Neural crest cell (in vitro differentiated cells): ENCODE data around the gene ZNF880. TPM values are rescaled to one million over a fixed set of nuclear protein-coding genes. Genes with fewer than 3 reads are reported as not detected.

ENCODE experiments used
- DNase-seq: peaks from one replicate; pipeline ENCODE4 v3.0.0; 2021; ENCODE audit warnings: low read depth, mixed read lengths, low spot score
- H3K27ac Mint-ChIP-seq: one replicate; pipeline ENCODE4 v1.8.0; 2021; ENCODE audit warnings: mild to moderate bottlenecking, mixed read lengths; ENCODE audit not compliant: unreplicated experiment
- H3K27me3 Mint-ChIP-seq: 2 replicates; pipeline ENCODE4 v1.8.0; 2021; ENCODE audit warnings: low read depth, mild to moderate bottlenecking, mixed read lengths
- H3K36me3 Mint-ChIP-seq: 2 replicates; pipeline ENCODE4 v1.8.0; 2021; ENCODE audit warnings: low read depth, mild to moderate bottlenecking, mixed read lengths
- H3K4me1 Mint-ChIP-seq: 2 replicates; pipeline ENCODE4 v1.8.0; 2021; ENCODE audit warnings: mixed read lengths
- H3K4me3 Mint-ChIP-seq: one replicate; pipeline ENCODE4 v1.8.0; 2021; ENCODE audit warnings: mild to moderate bottlenecking, mixed read lengths
- H3K9me3 Mint-ChIP-seq: 2 replicates; pipeline ENCODE4 v1.8.0; 2021; ENCODE audit warnings: mixed read lengths
- CTCF ChIP-seq: fragments of 200-600 bp; sonication (generic); conservative IDR thresholded peaks from 2 replicates; pipeline ENCODE4 v1.5.0; 2021; ENCODE audit warnings: antibody characterized with exemption, mild to moderate bottlenecking
- total RNA-seq: library from RNA; stranded (reverse); gene quantifications from 2 replicates; pipeline ENCODE4 v1.2.1, GENCODE V29; 2021

Gene ZNF880
- total RNA-seq, 1 donor from 2014 or later: 9.7 TPM

- H3K4me1 Mint-ChIP-seq: no peaks in the 10 kb centered on the region
- H3K4me3 Mint-ChIP-seq: no peak overlapping the region
- peaks cover 23% of the 10 kb centered on the region for H3K36me3 Mint-ChIP-seq
- no peak overlapping the region for H3K27ac Mint-ChIP-seq
- no peak for TF ChIP-seq CTCF
- no peak for DNase-seq
- H3K9me3 Mint-ChIP-seq: peaks cover 28% of the 10 kb centered on the region
- no peaks in the 10 kb centered on the region for H3K27me3 Mint-ChIP-seq
These were observed 46.0 kb downstream of the ZNF880 start for GRCh38 chr19:52415711-52416110.

- Mint-ChIP-seq H3K4me1 (no peaks in the 10 kb centered on the region), H3K27ac (no peak within 1 kb of the TSS), H3K36me3 (peaks cover 10% of the 10 kb centered on the region), H3K9me3 (peaks cover 18% of the 10 kb centered on the region), H3K27me3 (no peaks in the 10 kb centered on the region), H3K4me3 (no peak within 1 kb of the TSS)
- TF ChIP-seq CTCF: no peak
- DNase-seq: no peak
These were observed 59.2 kb downstream of the ZNF880 start, which contains the start of gene ZNF534 for GRCh38 chr19:52428937-52429336. Gene ZNF534, plus strand, starts transcription at chr19:52429148. Its CDS starts 2,327 bp downstream, at chr19:52431475.

Other genes with a start within 250 kb of the ZNF880 start
- gene ZNF616, start 230.0 kb upstream of the ZNF880 start, total RNA-seq: 18.9 and 25.2 TPM in 2 replicates
- 11.6 and 11.9 TPM in 2 replicates for gene ZNF836, start 198.3 kb upstream of the ZNF880 start, total RNA-seq
- 422 TPM in 2 replicates for gene PPP2R1A, start 179.9 kb upstream of the ZNF880 start, total RNA-seq
- 21.5 and 22.9 TPM in 2 replicates for gene ZNF766, start 100.3 kb upstream of the ZNF880 start, total RNA-seq
- 24.7 and 25.2 TPM in 2 replicates for gene ZNF480, start 72.8 kb upstream of the ZNF880 start, total RNA-seq
- gene ZNF610, start 33.7 kb upstream of the ZNF880 start, total RNA-seq: 10.0 and 11.5 TPM in 2 replicates
- 7.7 and 8.3 TPM in 2 replicates for gene ZNF528, start 27.9 kb downstream of the ZNF880 start, total RNA-seq
- not detected in 2 replicates for gene ZNF534, start 59.2 kb downstream of the ZNF880 start, total RNA-seq
- 0.65 and 0.86 TPM in 2 replicates for gene ZNF578, start 83.6 kb downstream of the ZNF880 start, total RNA-seq
- 23.4 and 25.9 TPM in 2 replicates for gene ZNF808, start 157.7 kb downstream of the ZNF880 start, total RNA-seq
- 17.3 and 18.7 TPM in 2 replicates for gene ZNF701, start 200.4 kb downstream of the ZNF880 start, total RNA-seq